HG02981 (cell line): Measurements from ENCODE around the gene TUBA1C.
"Not testable (repeated sequence)": the region's sequence is repeated elsewhere in the genome, so short reads cannot be mapped to it uniquely, and the experiment has no call there.

Experiments
- ATAC-seq: cut with Tn5 transposase; IDR thresholded peaks from one replicate; pipeline ENCODE4 v1.9.1; 2021; ENCODE audit warnings: mild to moderate bottlenecking, moderate library complexity; ENCODE audit not compliant: unreplicated experiment

TUBA1C gene

DNA sequence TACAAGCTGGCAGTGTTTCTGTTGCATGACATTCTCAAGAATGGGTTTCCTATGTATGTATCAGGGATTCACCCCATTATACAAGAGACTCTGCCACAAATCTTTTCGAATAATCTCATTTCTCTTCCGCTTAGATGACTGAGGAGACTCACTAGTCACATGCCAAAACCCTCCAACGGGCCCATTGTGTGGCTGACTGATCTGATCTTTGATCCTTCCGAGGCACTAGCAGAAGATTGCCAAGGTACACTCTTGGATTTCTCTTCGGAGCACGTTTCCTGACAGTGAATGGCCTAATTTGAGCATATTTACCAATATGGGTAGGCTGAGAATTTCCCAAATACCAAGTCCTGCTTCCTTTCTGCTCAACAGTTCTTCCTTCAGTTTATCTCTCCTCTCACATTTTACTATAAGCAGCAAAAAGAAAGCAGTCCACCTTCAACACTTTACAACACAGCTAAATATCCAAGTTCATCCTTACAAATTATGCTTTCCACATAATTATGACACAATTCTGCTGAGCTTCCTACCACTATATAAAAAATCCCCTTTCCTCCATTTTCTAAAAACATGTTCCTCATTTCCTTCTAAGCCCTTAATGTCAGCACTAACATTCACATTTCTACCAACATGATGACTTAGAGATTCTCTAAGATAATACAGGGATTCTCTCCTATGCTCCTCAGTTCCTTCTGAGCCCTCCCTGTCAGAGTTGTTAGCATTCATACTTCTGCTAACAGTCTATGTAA lies 41.1 kb downstream of the TUBA1C start:
- no peak for ATAC-seq

DNA sequence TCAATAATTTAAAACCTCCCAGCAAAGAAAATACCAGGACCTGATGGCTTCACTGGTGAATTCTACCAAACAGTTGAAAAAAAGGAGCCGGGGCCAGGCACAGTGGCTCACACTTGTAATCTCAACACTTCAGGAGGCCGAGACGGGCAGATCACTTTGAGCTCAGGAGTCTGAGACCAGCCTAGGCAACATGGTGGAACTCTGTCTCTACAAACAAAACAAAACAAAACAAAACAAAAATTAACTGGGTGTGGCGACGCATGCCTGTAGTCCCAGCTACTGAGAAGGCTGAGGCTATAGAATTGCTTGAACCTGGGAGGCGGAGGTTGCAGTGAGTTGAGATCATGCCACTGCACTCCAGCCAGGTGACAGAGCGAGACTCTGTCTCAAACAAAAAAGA lies 44.5 kb downstream of the TUBA1C start:
- no peak for ATAC-seq

DNA sequence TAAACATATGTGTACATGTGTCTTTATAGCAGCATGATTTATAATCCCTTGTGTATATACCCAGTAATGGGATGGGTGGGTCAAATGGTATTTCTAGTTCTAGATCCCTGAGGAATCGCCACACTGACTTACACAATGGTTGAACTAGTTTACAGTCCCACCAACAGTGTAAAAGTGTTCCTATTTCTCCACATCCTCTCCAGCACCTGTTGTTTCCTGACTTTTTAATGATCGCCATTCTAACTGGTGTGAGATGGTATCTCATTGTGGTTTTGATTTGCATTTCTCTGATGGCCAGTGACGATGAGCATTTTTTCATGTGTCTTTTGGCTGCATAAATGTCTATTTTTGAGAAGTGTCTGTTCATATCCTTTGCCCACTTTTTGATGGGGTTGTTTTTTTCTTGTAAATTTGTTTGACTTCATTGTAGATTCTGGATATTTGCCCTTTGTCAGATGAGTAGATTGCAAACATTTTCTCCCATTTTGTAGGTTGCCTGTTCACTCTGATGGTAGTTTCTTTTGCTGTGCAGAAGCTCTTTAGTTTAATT lies 45.6 kb downstream of the TUBA1C start:
- ATAC-seq = not testable (repeated sequence)

DNA sequence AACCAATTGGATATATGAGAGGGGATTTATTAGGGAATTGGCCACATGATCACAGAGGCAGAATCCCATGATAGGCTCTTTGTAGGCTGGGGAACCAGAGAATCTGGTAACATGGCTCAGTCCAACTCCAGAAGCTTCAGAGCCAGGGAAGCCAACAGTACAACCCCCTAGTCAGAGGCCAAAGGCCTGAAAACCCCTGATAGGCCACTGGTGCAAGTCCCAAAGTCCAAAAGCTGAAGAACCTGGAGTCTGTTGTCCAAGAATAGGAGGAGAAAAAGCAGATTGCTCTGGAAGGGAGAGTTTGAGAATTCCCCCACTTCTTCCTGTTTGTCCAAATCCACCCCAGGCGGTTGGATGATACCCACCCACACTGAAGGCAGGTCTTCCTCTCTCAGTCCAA lies 49.9 kb downstream of the TUBA1C start:
- no peak for ATAC-seq

DNA sequence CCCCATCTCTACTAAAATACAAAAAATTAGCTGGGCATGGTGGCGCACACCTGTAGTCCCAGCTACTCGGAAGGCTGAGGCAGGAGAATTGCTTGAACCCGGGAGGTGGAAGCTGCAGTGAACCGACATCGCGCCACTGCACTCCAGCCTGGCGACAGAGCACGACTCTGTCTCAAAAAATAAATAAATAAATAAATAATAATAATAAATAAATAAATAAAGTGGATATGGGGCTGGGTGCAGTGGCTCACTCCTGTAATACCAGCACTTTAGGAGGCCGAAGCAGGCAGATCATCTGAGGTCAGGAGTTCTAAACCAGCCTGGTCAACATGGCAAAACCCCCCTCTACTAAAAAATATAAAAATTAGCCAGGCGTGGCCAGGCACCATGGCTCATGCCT lies 52.2 kb downstream of the TUBA1C start:
- not testable (repeated sequence) for ATAC-seq

DNA sequence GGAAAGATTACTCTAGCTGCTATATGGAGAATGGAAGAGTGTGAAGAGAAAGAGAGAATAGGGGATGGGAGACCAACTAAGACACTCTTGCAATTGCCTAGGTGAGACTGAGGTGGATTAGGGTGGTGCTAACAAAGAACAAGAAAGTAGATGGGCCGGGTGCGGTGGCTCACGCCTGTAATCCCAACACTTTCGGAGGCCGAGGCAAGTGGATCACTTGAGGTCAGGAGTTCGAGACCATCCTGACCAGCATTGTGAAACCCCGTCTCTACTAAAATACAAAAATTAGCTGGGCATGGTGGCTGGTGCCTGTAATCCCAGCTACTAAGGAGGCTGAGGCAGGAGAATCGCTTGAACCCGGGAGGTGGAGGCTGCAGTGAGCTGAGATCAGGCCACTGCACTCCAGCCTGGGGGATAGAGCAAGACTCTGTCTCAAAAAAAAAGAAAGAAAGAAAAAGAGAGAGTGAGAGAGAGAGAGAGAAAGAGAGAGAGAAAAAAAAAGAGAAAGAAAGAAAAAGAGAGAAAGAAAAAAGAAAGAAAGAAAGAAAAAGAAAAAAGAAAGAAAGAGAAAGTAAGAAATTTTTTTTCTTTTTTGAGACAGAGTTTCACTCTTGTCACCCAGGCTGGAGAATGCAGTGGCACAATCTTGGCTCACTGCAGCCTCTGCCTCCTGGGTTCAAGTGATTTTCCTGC lies 55.7 kb downstream of the TUBA1C start:
- ATAC-seq = not testable (repeated sequence)

DNA sequence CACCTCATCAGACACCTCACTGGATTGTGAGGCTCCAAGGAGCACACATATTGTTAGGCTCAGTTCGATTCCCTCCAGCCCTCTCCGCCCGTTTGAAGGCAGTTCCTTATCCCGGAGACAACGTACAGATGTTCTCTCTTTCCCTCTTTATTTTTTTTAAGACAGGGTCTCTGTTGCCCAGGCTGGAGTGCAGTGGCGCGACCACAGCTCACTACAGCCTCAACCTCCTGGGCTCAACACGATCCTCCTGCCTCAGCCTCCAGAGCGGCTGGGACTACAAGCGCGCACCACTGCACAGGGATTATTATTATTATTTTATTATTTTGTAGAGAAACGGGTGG lies 57.5 kb downstream of the TUBA1C start:
- ATAC-seq = no peak

DNA sequence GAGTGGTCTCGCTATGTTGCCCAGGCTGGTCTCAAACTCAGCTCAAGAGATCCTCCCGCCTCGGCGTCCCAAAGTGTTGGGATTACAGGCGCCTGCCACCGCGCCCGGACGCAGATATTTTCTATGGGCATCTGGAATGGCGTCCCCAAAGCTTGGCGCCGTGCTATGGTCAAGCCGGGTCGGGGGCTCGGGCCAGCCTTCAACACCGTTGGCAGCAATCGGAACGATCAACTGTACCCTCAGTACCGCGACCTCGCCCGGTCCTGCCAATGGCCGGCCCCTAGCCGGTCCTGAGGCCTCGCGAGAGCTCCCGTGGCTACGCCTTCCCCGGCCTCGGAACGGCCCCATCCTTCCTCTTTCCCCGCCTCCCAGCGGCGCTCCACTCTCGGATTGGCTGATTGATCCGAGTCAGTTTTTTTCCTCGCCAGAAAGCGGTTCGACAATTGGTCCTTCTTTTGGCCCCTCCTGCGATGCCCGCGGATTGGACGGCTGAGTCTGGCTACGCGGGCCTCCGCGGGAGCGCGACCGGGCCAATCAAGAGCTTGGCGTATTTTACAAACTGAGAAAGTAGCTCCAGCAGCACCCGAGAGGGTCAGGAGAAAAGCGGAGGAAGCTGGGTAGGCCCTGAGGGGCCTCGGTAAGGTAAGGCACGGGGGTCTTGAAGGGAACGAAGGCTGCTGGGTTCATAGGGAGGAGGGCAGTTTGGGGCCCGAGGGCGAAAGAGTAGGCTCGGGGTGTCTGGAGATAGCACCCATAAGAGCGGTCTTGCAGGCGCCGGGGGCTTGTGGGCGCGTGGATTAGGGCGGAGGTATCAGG lies 58.0 kb downstream of the TUBA1C start, which contains the start of gene TROAP:
TSS of gene TROAP (plus strand) at position 548 of the 816 bp plus-strand sequence. CDS start 354 bp downstream, outside the sequence.
- ATAC-seq = peak; percentile 98

DNA sequence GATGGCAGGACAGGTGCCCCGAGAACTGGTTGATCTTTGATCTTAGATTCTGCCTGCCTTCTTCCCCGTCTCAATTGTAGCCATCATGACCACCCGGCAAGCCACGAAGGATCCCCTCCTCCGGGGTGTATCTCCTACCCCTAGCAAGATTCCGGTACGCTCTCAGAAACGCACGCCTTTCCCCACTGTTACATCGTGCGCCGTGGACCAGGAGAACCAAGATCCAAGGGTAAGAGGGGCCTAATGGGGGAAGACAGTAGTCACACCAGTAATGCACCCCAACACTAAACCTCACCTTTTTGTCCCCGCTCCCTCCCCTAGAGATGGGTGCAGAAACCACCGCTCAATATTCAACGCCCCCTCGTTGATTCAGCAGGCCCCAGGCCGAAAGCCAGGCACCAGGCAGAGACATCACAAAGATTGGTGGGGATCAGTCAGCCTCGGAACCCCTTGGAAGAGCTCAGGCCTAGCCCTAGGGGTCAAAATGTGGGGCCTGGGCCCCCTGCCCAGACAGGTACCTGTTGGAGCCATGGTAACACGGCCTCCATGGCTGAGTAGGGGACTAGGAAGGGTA lies 58.7 kb downstream of the TUBA1C start:
- no peak for ATAC-seq
